Endothelial cell (in vitro differentiated cells): Measurements from ENCODE around the gene HNRNPL. TPM values are rescaled to one million over a fixed set of nuclear protein-coding genes. Genes with fewer than 3 reads are reported as not detected.
"Not testable (repeated sequence)": the region's sequence is repeated elsewhere in the genome, so short reads cannot be mapped to it uniquely, and the experiment has no call there.

ENCODE experiments used
- DNase-seq: peaks from one replicate; pipeline ENCODE4 v3.0.0; 2021; ENCODE audit warnings: low spot score
- H3K27ac Mint-ChIP-seq: one replicate; pipeline ENCODE4 v1.8.0; 2021; ENCODE audit warnings: mixed read lengths, inconsistent platforms; ENCODE audit not compliant: unreplicated experiment
- H3K27me3 Mint-ChIP-seq: one replicate; pipeline ENCODE4 v1.8.0; 2021; ENCODE audit warnings: mild to moderate bottlenecking, moderate library complexity, mixed read lengths, inconsistent platforms; ENCODE audit not compliant: unreplicated experiment
- H3K36me3 Mint-ChIP-seq: one replicate; pipeline ENCODE4 v1.8.0; 2021; ENCODE audit warnings: mild to moderate bottlenecking, low read depth, mixed read lengths, inconsistent platforms; ENCODE audit not compliant: unreplicated experiment
- H3K4me1 Mint-ChIP-seq: one replicate; pipeline ENCODE4 v1.8.0; 2021; ENCODE audit warnings: mild to moderate bottlenecking, mixed read lengths, inconsistent platforms; ENCODE audit not compliant: unreplicated experiment
- H3K4me3 Mint-ChIP-seq: one replicate; pipeline ENCODE4 v1.8.0; 2021; ENCODE audit warnings: mild to moderate bottlenecking, mixed read lengths, inconsistent platforms; ENCODE audit not compliant: unreplicated experiment
- H3K9me3 Mint-ChIP-seq: one replicate; pipeline ENCODE4 v1.8.0; 2021; ENCODE audit warnings: mixed read lengths, inconsistent platforms; ENCODE audit not compliant: unreplicated experiment
- total RNA-seq: library from RNA; stranded (reverse); fragmentation: NEBNext Ultra II Directional; extraction: Animal tissue kit (Norgen Biotek cat#: 25700); gene quantifications from one replicate; pipeline ENCODE4 v1.2.1, GENCODE V29; 2021; ENCODE audit not compliant: unreplicated experiment
- TF ChIP-seq, protein P1 (sequence below): fragments of 200-600 bp; sonication (generic); IDR thresholded peaks from one replicate; pipeline ENCODE4 v1.5.0; 2021; ENCODE audit warnings: antibody characterized with exemption; ENCODE audit not compliant: unreplicated experiment

HNRNPL gene
- total RNA-seq, 1 donor from 2014 or later = 343 TPM

DNA sequence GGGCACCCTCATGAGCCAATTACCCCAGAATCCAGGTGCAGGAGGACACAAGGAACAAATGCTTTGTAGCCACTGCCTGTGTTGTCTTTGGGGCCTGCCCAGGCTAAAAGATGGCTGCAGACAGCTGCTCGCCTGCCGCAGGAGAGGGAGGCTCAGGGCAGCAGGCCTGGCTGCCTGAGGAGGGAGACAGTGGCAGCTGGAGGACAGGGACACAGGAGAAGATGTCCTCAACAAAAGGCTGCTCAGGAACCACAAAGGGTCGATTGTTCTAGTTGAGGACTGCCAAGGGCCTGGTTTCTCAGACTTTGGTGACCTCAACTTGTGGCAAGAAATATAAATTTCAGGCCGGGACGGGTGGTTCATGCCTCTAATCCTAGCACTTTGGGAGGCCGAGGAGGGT is 42.0 kb upstream of the HNRNPL start:
- DNase-seq = no peak
- Mint-ChIP-seq H3K4me3 (no peak overlapping the region), H3K27me3 (peaks cover 3% of the 10 kb centered on the region), H3K9me3 (no peaks in the 10 kb centered on the region), H3K36me3 (peaks cover 11% of the 10 kb centered on the region), H3K27ac (no peak overlapping the region), H3K4me1 (no peaks in the 10 kb centered on the region)
- TF ChIP-seq, protein P1, sequence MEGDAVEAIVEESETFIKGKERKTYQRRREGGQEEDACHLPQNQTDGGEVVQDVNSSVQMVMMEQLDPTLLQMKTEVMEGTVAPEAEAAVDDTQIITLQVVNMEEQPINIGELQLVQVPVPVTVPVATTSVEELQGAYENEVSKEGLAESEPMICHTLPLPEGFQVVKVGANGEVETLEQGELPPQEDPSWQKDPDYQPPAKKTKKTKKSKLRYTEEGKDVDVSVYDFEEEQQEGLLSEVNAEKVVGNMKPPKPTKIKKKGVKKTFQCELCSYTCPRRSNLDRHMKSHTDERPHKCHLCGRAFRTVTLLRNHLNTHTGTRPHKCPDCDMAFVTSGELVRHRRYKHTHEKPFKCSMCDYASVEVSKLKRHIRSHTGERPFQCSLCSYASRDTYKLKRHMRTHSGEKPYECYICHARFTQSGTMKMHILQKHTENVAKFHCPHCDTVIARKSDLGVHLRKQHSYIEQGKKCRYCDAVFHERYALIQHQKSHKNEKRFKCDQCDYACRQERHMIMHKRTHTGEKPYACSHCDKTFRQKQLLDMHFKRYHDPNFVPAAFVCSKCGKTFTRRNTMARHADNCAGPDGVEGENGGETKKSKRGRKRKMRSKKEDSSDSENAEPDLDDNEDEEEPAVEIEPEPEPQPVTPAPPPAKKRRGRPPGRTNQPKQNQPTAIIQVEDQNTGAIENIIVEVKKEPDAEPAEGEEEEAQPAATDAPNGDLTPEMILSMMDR = no peak

- no peak overlapping the region for H3K4me3 Mint-ChIP-seq
- no peak overlapping the region for H3K27ac Mint-ChIP-seq
- TF ChIP-seq, protein P1 = no peak
- no peak for DNase-seq
- H3K9me3 Mint-ChIP-seq = no peaks in the 10 kb centered on the region
- peaks cover 11% of the 10 kb centered on the region for H3K36me3 Mint-ChIP-seq
- peaks cover 6% of the 10 kb centered on the region for H3K27me3 Mint-ChIP-seq
- H3K4me1 Mint-ChIP-seq = no peaks in the 10 kb centered on the region
Observed at GRCh38 chr19:38890686-38891085, 40.9 kb upstream of the HNRNPL start.

DNA sequence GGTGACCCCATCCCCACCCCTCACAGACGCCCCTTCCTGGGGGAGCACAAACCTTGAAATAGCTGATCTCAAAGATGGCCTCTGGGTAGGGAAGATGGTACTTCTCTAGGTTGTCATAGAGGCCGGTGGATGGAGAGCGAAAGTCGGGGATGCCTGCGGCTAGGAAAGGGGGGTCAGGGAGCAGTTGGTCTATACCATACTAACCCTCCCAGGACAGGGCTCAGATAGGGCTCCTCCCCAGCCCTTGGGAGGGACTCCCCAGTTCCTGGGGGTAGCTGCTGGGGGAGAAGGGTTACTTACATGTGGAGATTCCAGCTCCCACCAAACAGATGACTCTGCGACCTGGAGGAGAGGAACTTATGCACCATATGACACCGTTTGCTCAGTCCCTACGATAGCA is 40.0 kb upstream of the HNRNPL start:
- DNase-seq = no peak
- Mint-ChIP-seq H3K9me3 (no peaks in the 10 kb centered on the region), H3K27me3 (peaks cover 5% of the 10 kb centered on the region)

GRCh38 chr19:38888876-38889275 is 39.1 kb upstream of the HNRNPL start:
- peaks cover 7% of the 10 kb centered on the region for H3K36me3 Mint-ChIP-seq
- TF ChIP-seq, protein P1 = no peak
- H3K27ac Mint-ChIP-seq = no peak overlapping the region
- peaks cover 2% of the 10 kb centered on the region for H3K27me3 Mint-ChIP-seq
- DNase-seq = no peak
- H3K4me3 Mint-ChIP-seq = no peak overlapping the region
- H3K9me3 Mint-ChIP-seq = no peaks in the 10 kb centered on the region
- H3K4me1 Mint-ChIP-seq = no peaks in the 10 kb centered on the region

More for the DNA sequence above, 40.0 kb upstream of the HNRNPL start:
- H3K36me3 Mint-ChIP-seq = peaks cover 10% of the 10 kb centered on the region
- H3K27ac Mint-ChIP-seq = no peak overlapping the region
- H3K4me3 Mint-ChIP-seq = no peak overlapping the region
- no peaks in the 10 kb centered on the region for H3K4me1 Mint-ChIP-seq
- TF ChIP-seq, protein P1 = no peak

GRCh38 chr19:38884691-38885090 is 34.9 kb upstream of the HNRNPL start:
- H3K27ac Mint-ChIP-seq, H3K9me3 Mint-ChIP-seq, H3K4me1 Mint-ChIP-seq, H3K36me3 Mint-ChIP-seq, H3K27me3 Mint-ChIP-seq, H3K4me3 Mint-ChIP-seq, DNase-seq: not testable (repeated sequence)

DNA sequence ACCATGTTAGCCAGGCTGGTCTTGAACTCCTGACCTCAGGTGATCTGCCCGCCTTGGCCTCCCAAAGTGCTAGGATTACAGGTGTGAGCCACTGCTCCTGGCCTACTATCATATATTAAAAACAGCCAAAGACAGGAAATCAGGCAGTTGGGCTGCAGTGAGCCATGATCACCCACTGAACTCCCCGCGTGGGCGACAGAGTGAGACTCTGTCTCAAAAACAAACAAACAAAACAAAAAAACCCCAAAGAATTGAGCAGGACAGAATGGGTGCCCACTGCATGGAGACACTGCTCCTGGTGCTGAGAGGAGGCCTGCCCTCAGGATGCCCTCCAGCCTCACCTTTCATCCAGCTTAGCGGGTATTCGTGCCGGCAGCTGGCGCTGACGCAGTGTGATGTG is 33.5 kb upstream of the HNRNPL start:
- H3K9me3 Mint-ChIP-seq = no peaks in the 10 kb centered on the region
- H3K36me3 Mint-ChIP-seq = peaks cover 7% of the 10 kb centered on the region
- H3K27ac Mint-ChIP-seq = no peak overlapping the region
- H3K27me3 Mint-ChIP-seq = peaks cover 2% of the 10 kb centered on the region
- no peak for DNase-seq
- TF ChIP-seq, protein P1 = no peak
- H3K4me1 Mint-ChIP-seq = peaks cover 6% of the 10 kb centered on the region
- no peak overlapping the region for H3K4me3 Mint-ChIP-seq
